GM19023 (cell line): ENCODE data around the gene ARHGDIA.
"Not testable (repeated sequence)": the region's sequence is repeated elsewhere in the genome, so short reads cannot be mapped to it uniquely, and the experiment has no call there.

Experiments used
- ATAC-seq: cut with Tn5 transposase; IDR thresholded peaks from one replicate; pipeline ENCODE4 v1.9.1; 2021; ENCODE audit warnings: mild to moderate bottlenecking, moderate library complexity; ENCODE audit not compliant: unreplicated experiment

ARHGDIA gene

GRCh38 chr17:81870981-81871386 lies at the start of gene ARHGDIA:
TSS of gene ARHGDIA (minus strand) at chr17:81871337. CDS start at chr17:81869930, 1,407 bp downstream.
- ATAC-seq, result peak; percentile 24

GRCh38 chr17:81918832-81919545 lies 47.9 kb upstream of the ARHGDIA start:
- ATAC-seq, result no peak

DNA sequence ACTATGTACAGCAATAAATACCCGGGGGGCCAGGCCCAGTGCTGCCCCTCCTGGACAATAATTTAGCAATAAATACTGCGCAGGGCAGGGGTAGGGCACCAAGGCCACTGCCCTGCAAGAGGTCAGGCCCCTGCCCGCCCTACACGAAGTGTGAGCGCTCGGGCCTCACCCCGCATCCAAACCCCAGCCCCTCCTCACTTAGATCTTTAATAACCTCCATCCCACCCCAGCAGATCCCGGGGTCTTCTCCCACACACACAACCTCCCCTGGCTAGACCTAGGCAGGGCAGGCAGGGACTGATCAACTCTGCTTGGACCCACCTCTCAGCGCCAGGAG lies 47.2 kb upstream of the ARHGDIA start:
- ATAC-seq, result not testable (repeated sequence)

DNA sequence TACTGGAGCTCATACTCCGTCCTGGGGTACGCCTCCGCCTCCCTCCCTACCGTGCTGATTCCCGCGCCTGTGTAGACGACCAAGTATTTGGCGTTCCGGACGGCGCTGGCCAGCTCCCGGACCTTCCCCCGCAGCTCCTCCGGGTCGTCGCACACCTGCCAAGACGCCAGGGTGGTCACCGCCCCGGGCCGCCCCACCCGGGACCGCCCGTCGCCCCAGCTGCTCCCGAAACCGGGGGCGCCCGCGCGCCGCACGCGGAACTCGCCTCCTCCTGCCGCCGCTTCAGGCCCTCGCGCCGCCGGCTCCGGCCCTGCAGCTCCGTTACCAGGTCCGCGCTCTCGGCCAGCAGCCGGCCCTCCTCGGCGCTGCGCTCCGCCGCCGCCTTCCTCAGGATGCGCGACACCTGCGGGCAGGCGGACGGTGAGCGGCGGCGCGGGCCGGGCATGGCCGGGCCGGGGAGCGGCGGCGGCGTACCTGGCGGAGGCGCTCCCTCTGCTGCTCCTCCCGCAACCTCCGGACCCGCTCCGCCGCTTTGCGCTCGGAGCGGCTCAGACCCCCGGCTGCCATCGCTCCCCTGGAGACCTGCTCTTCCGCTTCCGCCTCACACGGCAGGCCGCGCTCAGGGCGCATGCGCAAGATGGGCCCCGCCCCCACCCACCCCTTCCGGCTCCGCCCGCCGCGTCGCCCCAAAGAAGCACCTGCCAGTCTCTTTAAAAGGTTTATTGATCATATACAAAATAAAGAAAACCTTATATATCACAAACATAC lies 46.6 kb upstream of the ARHGDIA start, which contains the start of gene SIRT7:
TSS of gene SIRT7 (minus strand) at position 612 of the 768 bp plus-strand sequence. CDS start at position 567, 45 bp downstream.
- ATAC-seq, result no peak

DNA sequence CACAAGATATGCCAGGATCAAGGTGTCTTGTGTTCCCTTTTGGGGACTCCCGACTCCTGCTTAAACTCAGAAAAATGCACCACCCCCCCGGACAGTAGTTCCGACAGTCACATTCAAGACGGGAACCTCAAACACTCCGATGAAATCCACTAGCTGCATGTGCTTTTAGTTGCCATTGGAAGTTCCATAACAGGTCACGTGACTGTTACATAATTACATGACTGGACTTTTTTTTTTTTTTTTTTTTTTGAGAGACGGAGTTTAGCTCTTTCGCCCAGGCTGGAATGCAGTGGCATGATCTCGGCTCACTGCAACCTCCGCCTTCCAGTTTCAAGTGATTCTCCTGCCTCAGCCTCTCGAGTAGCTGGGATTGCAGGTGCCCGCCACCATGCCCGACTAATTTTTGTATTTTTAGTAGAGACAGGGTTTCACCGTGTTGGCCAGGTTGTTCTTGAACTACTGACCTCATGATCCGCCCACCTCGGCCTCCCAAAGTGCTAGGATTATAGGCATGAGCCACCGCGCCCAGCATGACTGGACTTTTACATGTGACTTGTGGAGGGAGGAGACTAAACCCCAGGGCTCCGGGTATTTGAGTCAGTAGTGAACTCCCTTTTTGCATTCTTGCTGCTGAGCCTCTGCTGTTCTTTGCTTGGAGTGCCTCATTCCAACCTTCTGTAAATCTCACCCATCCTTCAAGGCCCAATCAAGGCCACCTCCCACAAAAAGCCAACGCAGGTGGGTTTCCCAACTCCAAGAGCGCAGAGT lies 45.3 kb upstream of the ARHGDIA start:
- ATAC-seq, result no peak

GRCh38 chr17:81915331-81915730 lies 44.2 kb upstream of the ARHGDIA start:
- no peak for ATAC-seq

- no peak for ATAC-seq
Measured at GRCh38 chr17:81914103-81914850, 43.1 kb upstream of the ARHGDIA start.

DNA sequence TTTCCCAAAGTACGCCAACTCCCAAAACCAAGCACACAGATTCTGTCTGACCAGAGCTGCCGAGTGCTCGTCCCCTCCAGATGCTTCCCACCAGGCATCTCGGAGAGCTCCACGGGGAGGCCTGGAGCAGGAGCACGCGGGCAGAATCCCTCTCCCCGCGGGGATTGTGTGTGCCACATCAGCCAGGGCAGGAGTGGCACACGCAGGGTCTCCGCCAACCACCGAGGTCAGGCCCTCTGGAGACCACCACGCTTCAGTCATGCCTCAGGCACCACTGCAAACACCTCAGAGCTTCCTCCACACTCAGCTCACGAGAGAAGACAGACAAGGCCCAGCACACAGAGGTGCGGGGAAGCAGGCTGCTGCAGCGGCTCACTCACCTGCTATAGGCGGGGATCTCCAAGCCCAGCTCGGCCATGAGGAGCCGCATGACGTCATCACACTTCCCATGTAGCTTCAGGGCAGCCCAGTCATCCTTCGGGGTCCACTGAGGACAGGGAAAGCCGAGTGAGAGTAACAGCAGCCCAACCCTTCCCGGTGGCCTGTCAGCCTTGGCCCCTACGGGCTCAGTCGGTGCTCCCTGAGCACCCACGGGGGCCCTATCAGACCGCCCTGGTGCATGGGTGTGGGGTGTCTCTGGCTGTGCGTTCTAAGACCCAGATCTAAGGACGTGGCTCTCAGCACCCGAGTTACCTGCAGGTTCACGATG lies 42.4 kb upstream of the ARHGDIA start:
- no peak for ATAC-seq

- no peak for ATAC-seq
Measured at GRCh38 chr17:81912441-81913309, 41.5 kb upstream of the ARHGDIA start.

GRCh38 chr17:81911969-81912368 lies 40.8 kb upstream of the ARHGDIA start:
- ATAC-seq, result no peak

GRCh38 chr17:81911277-81911961 lies 40.3 kb upstream of the ARHGDIA start, which contains the start of gene PCYT2:
TSS of gene PCYT2 (minus strand) at chr17:81911399. CDS start at chr17:81911355, 44 bp downstream.
- ATAC-seq, result peak; percentile 73

GRCh38 chr17:81910840-81911276 lies 39.7 kb upstream of the ARHGDIA start:
- peak; percentile 37 for ATAC-seq

GRCh38 chr17:81909966-81910839 lies 39.1 kb upstream of the ARHGDIA start:
- ATAC-seq, result no peak

GRCh38 chr17:81909231-81909630 lies 38.1 kb upstream of the ARHGDIA start:
- no peak for ATAC-seq

GRCh38 chr17:81908793-81909192 lies 37.7 kb upstream of the ARHGDIA start:
- ATAC-seq, result no peak

DNA sequence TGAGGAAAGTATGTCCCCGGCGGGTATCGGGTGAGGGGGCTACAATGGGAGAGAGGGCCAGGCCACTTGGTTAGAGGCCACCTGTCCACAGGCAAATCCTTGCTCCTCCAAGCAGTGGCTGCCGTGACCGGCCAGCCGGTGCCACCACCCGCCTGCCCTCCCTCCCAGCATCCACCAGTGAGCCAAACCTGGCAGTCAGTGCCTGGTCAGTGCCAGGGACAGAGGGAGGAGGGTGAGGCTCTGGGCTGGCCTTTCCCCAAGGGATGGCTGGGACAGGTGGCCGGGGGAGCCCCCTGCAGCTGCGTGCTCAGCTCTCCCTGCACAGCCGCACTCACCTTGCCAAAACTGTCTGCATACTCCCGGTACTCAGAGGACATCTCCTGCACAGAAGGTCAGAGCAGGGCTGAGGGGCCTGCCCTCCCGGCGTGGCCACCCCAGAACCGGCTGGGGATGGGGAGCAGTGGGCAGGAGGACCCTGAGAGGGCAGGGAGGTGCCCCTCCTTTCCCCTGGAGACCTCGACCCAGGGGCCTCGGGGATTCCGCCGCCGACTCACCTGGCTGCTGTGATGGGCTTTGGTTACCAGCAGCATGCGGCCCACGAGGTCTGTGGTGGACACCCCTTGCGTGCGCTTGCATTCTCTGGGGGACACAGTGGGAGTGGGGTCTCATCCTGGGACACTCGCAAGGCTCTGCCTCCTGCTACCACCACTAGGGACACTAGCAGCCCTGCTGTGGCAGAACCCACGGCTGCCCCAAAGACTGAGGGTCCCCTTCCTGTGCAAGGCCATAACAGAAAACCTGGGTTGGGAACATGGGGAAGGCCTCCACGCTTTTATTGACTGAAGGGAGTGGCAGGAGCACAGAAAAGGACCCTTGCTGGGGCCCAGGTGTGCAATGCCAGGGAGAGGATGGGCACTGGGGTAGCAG lies 36.3 kb upstream of the ARHGDIA start:
- no peak for ATAC-seq
